HG03575 (cell line): ENCODE results near the gene B4GALT7.

Experiments used
- ATAC-seq: cut with Tn5 transposase; IDR thresholded peaks from one replicate; pipeline ENCODE4 v1.9.1; 2021; ENCODE audit not compliant: unreplicated experiment, insufficient number of reproducible peaks, low FRiP score; ENCODE audit errors: extremely low read depth

Gene B4GALT7

DNA sequence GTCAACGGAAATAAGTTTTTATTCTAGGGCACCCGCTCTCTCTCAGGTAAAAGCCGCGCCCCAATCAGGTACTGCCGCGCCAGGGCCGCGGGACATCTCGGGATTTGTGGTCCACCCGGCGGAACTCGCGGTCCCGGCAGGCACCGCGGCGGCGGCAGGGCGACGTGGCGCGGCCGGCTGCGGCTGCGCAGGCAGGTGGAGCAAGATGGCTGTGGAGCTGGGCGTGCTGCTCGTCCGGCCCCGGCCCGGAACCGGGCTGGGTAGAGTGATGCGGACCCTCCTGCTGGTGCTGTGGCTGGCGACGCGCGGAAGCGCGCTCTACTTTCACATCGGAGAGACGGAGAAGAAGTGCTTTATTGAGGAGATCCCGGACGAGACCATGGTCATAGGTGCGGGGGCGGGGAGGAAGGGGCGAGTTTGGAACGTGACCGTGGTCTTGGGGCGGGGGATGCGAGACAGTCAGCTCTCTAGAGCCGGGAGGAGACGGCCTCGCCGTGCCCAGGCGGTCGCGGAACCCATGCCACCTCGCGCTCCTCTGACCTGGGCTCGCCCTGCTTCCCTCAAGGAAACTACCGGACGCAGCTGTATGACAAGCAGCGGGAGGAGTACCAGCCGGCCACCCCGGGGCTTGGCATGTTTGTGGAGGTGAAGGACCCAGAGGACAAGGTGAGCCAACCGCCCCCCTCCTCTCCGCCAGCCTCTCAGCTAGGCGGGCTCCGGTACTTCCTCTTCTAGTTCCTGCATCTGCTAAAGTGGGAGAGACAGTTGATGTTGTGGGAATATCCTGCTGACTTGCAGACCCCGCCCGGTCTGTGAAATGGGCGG, 7.7 kb upstream of the B4GALT7 start, which contains the start of gene TMED9:
TMED9 (plus strand) TSS at position 194 of the 825 bp plus-strand sequence; CDS start at position 206, 12 bp downstream.
- ATAC-seq = peak; percentile 44

DNA sequence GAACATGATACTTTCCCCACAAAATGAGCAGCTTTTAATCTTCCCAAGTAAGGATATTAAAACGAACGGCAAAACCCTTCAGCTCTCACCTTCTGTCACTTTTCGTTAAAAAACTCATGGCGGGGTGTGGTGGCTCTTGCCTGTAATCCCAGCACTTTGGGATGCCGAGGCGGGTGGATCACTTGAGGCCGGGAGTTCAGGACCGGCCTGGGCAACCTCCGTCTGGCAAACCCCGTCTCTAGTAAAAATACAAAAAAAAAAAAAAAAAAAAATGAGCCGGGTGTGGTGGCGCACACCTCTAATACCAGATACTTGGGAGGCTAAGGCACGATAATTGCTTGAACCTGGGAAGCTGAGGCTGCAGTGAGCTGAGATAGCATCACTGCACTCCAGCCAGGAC, 7.0 kb upstream of the B4GALT7 start:
- ATAC-seq = no peak

GRCh38 chr5:177593511-177593910, 6.4 kb upstream of the B4GALT7 start:
- ATAC-seq = no peak

- ATAC-seq = no peak
Measured at GRCh38 chr5:177594071-177594470, 5.9 kb upstream of the B4GALT7 start.

DNA sequence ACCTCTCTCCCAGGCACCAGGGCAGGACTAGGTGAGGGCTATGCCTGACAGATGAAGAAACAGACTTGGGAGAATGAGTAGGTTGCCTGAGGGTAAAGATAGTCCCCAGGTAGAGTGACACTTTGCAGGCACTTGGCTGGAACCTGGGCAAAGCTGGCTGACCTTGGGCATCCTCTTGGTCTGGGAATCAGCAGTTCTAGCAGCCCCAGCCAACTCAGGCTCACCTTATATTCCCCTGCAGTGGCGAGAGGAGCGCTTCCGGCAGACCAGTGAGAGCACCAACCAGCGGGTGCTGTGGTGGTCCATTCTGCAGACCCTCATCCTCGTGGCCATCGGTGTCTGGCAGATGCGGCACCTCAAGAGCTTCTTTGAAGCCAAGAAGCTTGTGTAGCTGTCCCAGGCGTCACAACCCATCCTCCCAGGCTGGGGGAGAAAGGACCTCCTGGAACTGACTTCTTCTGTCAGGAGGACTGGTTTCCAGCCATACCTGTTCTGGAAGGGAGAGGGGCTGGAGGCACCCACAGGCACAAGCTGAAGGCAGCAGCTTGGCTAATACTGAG, 4.8 kb upstream of the B4GALT7 start:
- ATAC-seq = no peak

GRCh38 chr5:177595991-177596774, 3.7 kb upstream of the B4GALT7 start:
- no peak for ATAC-seq

GRCh38 chr5:177596775-177597238, 3.1 kb upstream of the B4GALT7 start:
- no peak for ATAC-seq

DNA sequence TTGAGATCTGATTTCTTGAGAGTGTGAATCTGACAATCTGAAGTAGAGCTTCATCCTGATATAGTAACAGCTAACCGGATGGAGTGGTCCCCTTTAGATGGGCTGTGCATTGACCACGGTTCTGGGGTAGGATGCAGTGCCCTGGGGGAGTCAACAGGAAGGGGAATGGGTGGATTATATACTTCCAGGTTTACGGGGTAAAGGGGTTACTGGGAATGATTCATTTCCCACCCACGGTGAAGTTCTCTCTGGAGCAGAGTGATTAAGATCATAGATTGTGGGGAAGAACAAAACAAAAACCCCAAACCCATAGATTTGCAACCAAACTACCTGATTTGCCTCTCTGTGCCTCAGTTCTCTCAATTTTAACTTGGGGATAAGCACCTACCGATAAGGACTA, 1.5 kb upstream of the B4GALT7 start:
- no peak for ATAC-seq

DNA sequence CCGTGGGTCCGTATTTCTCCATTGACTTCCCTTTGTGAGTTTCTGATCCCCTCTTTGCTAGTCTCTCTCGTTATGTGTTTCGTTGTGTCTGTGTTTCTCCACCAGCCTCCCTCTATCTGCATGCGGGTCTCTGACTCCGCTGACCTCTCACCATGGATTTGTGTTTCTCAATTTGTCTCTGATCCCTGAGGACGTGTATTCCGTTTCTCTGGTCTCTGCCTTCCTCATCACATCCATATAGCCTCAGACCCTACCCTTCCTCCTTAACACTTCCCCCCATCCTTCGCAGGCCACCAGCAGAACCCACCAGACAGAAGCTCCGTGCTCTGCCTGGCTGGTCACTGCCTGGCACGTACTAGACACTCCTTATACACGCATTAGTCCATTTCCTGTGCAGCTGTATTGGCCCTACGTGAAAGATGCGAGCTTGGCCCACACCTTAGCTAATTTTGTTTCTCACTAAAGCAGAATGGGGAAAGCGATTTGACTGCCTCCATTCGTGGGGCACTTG, 631 bp downstream of the B4GALT7 start:
- no peak for ATAC-seq

DNA sequence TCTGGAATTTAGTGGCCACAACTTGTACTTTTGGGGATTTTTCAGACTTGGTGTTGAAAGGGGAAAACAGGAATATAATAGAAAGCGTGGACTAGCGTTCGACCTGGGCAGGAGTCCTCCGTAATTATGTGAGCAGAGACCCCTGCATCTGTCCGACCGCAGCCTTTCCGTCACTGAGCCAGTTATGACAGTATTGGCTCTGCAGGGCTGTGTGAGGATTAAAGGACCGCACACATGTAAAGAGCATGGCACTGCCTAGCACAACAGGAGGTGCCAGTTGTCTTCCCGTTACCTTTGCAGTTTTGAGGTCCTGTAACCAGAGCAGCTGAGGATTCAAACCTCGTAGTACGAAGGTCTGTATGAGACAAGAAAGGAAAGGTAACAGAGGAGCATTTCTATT, 1.2 kb downstream of the B4GALT7 start:
- ATAC-seq = no peak

DNA sequence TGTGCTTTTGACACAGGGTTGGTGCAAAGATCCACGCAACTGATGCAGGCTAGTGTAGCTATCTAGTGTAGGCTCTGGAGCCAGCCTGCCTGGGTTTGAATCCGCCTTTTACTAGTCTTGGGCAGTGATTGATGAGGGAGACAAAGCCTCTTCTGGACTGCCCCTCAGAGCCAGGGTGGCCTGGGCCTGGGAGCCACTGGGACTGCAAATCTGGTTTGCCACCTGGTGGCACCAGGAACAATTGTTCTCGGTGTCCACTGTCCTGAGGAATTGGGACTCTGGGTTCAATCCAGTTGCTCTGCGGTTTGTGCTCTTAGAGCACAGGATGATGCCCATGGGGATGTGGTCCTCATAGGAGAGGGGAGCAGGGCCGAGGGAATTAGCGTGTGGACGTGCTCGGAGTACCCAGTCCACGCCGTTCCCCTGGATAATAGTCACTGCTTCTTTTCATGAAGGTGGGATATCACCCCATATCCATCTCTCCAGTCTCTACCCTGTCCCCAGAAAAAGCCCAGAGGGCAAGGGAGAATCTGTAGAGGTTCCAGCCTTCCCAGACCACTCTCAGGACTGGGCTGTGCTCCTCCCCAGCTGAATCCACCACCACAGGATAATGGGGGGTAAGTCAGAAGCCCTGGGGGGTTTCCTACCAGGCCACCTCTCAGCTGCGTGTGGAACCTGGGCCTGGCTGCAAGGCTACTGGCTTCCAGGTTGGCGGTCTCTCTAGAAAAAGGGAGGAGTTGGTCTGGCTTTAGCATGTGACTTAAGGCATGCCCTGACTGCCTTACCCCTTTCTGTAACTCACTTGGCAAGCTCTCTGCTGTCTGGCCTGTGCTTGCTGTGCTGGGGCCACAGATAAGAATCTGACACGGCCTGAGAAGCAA, 1.9 kb downstream of the B4GALT7 start:
- ATAC-seq = no peak

- ATAC-seq = no peak
Measured at GRCh38 chr5:177602458-177602830, 2.5 kb downstream of the B4GALT7 start.

GRCh38 chr5:177603631-177604030, 3.7 kb downstream of the B4GALT7 start:
- no peak for ATAC-seq

- no peak for ATAC-seq
Measured at GRCh38 chr5:177604116-177604521, 4.2 kb downstream of the B4GALT7 start.

DNA sequence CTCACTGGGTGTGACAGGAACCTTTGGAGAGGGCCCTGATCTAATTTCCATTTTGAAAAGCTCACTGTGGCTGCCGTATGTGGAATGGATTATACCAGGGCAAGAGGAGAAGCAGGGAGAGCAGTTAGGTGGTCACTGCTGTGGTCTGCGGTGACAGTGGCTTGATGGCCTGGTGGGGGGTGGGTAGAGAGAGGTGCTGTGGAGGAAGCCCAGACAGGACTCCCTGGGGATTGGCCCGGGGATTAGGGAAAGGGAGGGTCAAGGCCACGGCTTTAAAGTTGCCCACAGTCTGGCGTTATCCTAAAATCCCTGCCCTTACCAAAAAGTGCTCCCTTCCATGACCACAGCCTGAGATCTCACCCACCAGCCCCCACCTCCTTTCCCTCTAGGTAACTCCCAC, 4.7 kb downstream of the B4GALT7 start:
- no peak for ATAC-seq

DNA sequence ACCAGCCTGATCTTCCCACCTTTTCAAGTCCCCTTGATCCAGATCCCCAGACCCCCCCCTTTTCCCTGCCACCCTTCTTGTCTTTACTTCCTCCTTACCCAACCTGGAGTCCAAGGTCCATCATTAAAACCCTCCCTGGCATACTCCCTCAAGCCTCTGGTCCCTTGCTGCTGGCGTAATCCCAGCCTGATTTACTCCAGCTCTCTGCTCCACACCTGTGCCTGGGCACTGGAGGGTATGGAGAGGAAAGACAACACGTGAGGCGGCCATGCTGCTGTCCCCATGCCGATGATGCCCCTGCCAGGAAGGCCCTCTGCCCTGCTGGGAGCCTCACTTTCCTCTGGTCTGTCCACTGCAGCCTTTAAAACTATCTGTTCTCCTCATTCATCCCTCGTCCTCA, 5.1 kb downstream of the B4GALT7 start:
- ATAC-seq = no peak

- no peak for ATAC-seq
Measured at GRCh38 chr5:177605667-177606066, 5.7 kb downstream of the B4GALT7 start.

DNA sequence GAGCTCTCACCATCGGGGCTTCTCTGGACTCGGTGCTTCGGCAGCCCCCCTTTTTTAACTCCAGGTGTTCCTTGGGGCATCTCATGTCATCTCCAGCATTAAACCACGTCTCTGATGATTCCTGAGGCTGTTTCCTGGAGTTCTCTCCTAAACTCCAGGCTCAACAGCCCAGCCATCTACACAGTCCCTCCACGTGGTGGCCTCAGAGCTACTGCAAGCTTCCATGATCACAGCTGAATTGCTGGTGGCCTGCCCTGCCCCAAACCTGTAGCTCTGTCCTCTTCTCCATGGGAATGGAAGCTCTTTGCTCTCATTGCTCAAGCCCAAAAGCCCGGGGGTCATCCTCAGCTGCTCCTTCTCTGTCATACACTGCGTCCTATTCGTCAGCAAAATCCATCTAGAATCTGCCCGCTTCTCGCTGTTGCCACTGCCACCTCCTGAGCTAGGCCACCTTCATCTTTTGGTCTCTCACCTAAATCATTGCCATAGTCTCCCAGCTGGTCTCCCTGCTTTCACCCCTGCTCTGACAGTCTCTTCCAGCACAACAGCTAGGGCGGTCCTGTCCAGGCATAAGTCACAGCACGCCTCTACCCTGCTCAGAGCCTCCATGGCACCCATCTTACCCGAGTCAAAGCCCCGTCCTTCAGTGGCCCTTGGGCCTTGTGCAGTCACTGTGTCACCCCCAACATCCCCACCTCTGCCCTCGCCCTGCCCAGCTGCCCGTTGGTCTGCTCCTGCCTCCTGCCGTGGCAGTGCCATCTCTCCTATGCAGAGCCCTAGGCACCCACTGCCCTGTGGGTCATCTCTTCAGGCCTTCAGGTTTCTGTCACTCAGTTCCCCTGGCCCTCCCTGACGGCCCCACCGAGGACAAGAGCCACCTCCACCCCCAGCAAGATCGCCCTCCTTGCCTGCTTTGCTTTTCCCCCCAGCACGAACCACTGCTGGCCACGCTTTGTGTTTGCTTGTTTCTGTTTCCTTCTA, 6.4 kb downstream of the B4GALT7 start:
- no peak for ATAC-seq
